H1 (cell line): Measurements from ENCODE around the gene MYO15A. TPM values are rescaled to one million over a fixed set of nuclear protein-coding genes. Genes with fewer than 3 reads are reported as not detected.

ENCODE experiments used
- CTCF ChIA-PET: fragments of 300-600 bp; sonication (Branson Sonifier 250); formaldehyde crosslinking; loops from one replicate; lab custom pipeline; 2021; ENCODE audit not compliant: partially characterized antibody; lab: Charles Lee
- POLR2A ChIA-PET: fragments of 300-600 bp; sonication (Branson Sonifier 250); formaldehyde crosslinking; loops from one replicate; lab custom pipeline; 2021; ENCODE audit warnings: inconsistent platforms; ENCODE audit not compliant: partially characterized antibody; lab: Charles Lee
- DNase-seq, 2 experiments: peaks; one replicate each; pipeline versions ENCODE4 v3.0.0 to v3.0.0-alpha.2; 2010 to 2022; ENCODE audit warnings: low spot score in 2 of 2, low read depth in 1 of 2, mixed read lengths in 1 of 2
- FAIRE-seq: peaks from 2 replicates; lab custom pipeline; 2011; peaks lifted over from hg19 to GRCh38; lab: Jason Lieb, UNC
- H2AFZ ChIP-seq: 2 replicates; pipeline ENCODE4 v1.8.1; 2012; ENCODE audit warnings: low read length, inconsistent platforms
- H2AK5ac ChIP-seq: 2 replicates; pipeline ENCODE4 v1.6.1; 2013; ENCODE audit warnings: low read depth, low read length
- H2BK120ac ChIP-seq: replicated peaks from 2 replicates; pipeline ENCODE3; 2013; ENCODE audit warnings: low read depth, low read length, inconsistent platforms
- H2BK12ac ChIP-seq: 2 replicates; pipeline ENCODE4 v1.6.1; 2013; ENCODE audit warnings: low read depth, low read length
- H2BK15ac ChIP-seq: 2 replicates; pipeline ENCODE4 v1.6.1; 2013; ENCODE audit warnings: low read length
- H2BK20ac ChIP-seq: 2 replicates; pipeline ENCODE4 v1.6.1; 2013; ENCODE audit warnings: low read length
- H2BK5ac ChIP-seq: 2 replicates; pipeline ENCODE4 v1.6.1; 2013; ENCODE audit warnings: low read depth, low read length
- H3K14ac ChIP-seq: 2 replicates; pipeline ENCODE4 v1.6.1; 2013; ENCODE audit warnings: inconsistent platforms; ENCODE audit not compliant: insufficient read length
- H3K18ac ChIP-seq: 2 replicates; pipeline ENCODE4 v1.6.1; 2013; ENCODE audit warnings: low read length; ENCODE audit errors: extremely low read depth
- H3K23ac ChIP-seq: 2 replicates; pipeline ENCODE4 v1.6.1; 2013; ENCODE audit warnings: inconsistent platforms; ENCODE audit not compliant: insufficient read length
- H3K23me2 ChIP-seq: 2 replicates; pipeline ENCODE4 v1.6.1; 2013; ENCODE audit warnings: low read depth, low read length
- H3K27ac ChIP-seq: 2 replicates; pipeline ENCODE4 v1.6.1; 2011; ENCODE audit warnings: low read depth, low read length, inconsistent platforms
- H3K27me3 ChIP-seq, 4 experiments: replicated peaks in 1 of 4; 1 replicate in 1 of 4; 2 replicates in 3 of 4; pipeline versions ENCODE4 v1.6.1 to v1.8.1; 2011 to 2013; ENCODE audit warnings: low read length in 3 of 4, mild to moderate bottlenecking in 3 of 4, inconsistent platforms in 2 of 4, mixed read lengths in 2 of 4, moderate library complexity in 1 of 4; ENCODE audit not compliant: control insufficient read depth in 3 of 4, insufficient read depth in 3 of 4; ENCODE audit errors: extremely low read depth in 1 of 4
- H3K36me3 ChIP-seq, 4 experiments: 2 replicates each; pipeline versions ENCODE4 v1.6.1 to v1.8.1; 2011 to 2013; ENCODE audit warnings: mild to moderate bottlenecking in 4 of 4, low read length in 3 of 4, moderate library complexity in 2 of 4, control low read depth in 1 of 4, inconsistent platforms in 1 of 4; ENCODE audit not compliant: insufficient read depth in 4 of 4, control insufficient read depth in 2 of 4
- H3K4ac ChIP-seq: replicated peaks from 2 replicates; pipeline ENCODE3; 2013; ENCODE audit warnings: low read length, low read depth, mixed read lengths, inconsistent platforms; ENCODE audit not compliant: insufficient read length
- H3K4me1 ChIP-seq, 4 experiments: replicated peaks in 1 of 4; 1 replicate in 1 of 4; 2 replicates in 3 of 4; pipeline versions ENCODE4 v1.6.1 to v1.8.1; 2011 to 2013; ENCODE audit warnings: low read length in 3 of 4, inconsistent platforms in 2 of 4, mixed read lengths in 1 of 4; ENCODE audit not compliant: insufficient read depth in 4 of 4, control insufficient read depth in 3 of 4
- H3K4me2 ChIP-seq, 2 experiments: 2 replicates each; pipeline versions ENCODE4 v1.6.1 to v1.8.1; 2011 to 2013; ENCODE audit warnings: low read depth in 2 of 2, low read length in 2 of 2, control low read depth in 1 of 2, inconsistent platforms in 1 of 2, mild to moderate bottlenecking in 1 of 2; ENCODE audit not compliant: insufficient read depth in 1 of 2
- H3K4me3 ChIP-seq, 4 experiments: fragments of 200-600, 300-600 bp in 1 of 4; sonication (generic), shearing (Covaris generic), sonication (Bioruptor Twin) in 1 of 4; 2 replicates each; pipeline versions ENCODE4 v1.5.1 to v1.8.1; 2011 to 2016; ENCODE audit warnings: low read length in 4 of 4, low read depth in 3 of 4, control low read depth in 2 of 4, inconsistent platforms in 2 of 4, mild to moderate bottlenecking in 2 of 4, mixed read lengths in 1 of 4, moderate library complexity in 1 of 4; ENCODE audit not compliant: insufficient read depth in 2 of 4; ENCODE audit errors: extremely low read depth in 1 of 4
- H3K56ac ChIP-seq: replicated peaks from 2 replicates; pipeline ENCODE3; 2013; ENCODE audit warnings: low read depth, mild to moderate bottlenecking, mixed read lengths, low read length, inconsistent platforms; ENCODE audit not compliant: insufficient read length
- H3K79me1 ChIP-seq: 2 replicates; pipeline ENCODE4 v1.6.1; 2013; ENCODE audit warnings: low read depth, low read length, control low read depth
- H3K79me2 ChIP-seq, 2 experiments: 2 replicates each; pipeline versions ENCODE4 v1.6.1 to v1.8.1; 2012 to 2013; ENCODE audit warnings: low read length in 2 of 2, mild to moderate bottlenecking in 2 of 2, inconsistent platforms in 1 of 2; ENCODE audit not compliant: insufficient read depth in 2 of 2, control insufficient read depth in 1 of 2
- H3K9ac ChIP-seq, 4 experiments: replicated peaks in 1 of 4; 1 replicate in 1 of 4; 2 replicates in 3 of 4; pipeline versions ENCODE4 v1.6.1 to v1.8.1; 2011 to 2013; ENCODE audit warnings: low read depth in 3 of 4, low read length in 3 of 4, control low read depth in 2 of 4, mild to moderate bottlenecking in 2 of 4, moderate library complexity in 2 of 4, inconsistent platforms in 1 of 4; ENCODE audit errors: extremely low read depth in 1 of 4
- H3K9me3 ChIP-seq, 2 experiments: 2 replicates each; pipeline versions ENCODE4 v1.6.1 to v1.8.1; 2012 to 2013; ENCODE audit warnings: mild to moderate bottlenecking in 2 of 2, moderate library complexity in 2 of 2, control low read depth in 1 of 2, inconsistent platforms in 1 of 2, low read depth in 1 of 2, low read length in 1 of 2, mixed read lengths in 1 of 2; ENCODE audit not compliant: insufficient read depth in 2 of 2
- H4K20me1 ChIP-seq, 2 experiments: replicated peaks in 1 of 2; 2 replicates each; pipeline versions ENCODE3 to v1.8.1; 2011 to 2013; ENCODE audit warnings: inconsistent platforms in 2 of 2, low read length in 2 of 2, mild to moderate bottlenecking in 1 of 2; ENCODE audit not compliant: insufficient read depth in 2 of 2, control insufficient read depth in 1 of 2
- H4K5ac ChIP-seq: 2 replicates; pipeline ENCODE4 v1.6.1; 2013; ENCODE audit warnings: low read length, low read depth, mixed read lengths, inconsistent platforms; ENCODE audit not compliant: insufficient read length
- H4K8ac ChIP-seq: 2 replicates; pipeline ENCODE4 v1.8.0; 2013; ENCODE audit warnings: mild to moderate bottlenecking, moderate library complexity, low read length, inconsistent platforms; ENCODE audit not compliant: insufficient read depth; ENCODE audit errors: extremely low read depth
- H4K91ac ChIP-seq: replicated peaks from 2 replicates; pipeline ENCODE3; 2013; ENCODE audit warnings: low read length, mixed read lengths, inconsistent platforms; ENCODE audit not compliant: insufficient read length
- BRCA1 ChIP-seq: IDR thresholded peaks from 2 replicates; pipeline ENCODE4 v1.6.1; 2012; ENCODE audit warnings: low read depth, low read length, improper control_type of control experiment
- WGBS, 2 experiments: shearing (Covaris generic) in 1 of 2; methylation state at CpG; one replicate each; pipeline versions ENCODE4 v1.1.6 to v1.1.7; 2013 to 2015; ENCODE audit warnings: low lambda C conversion rate in 2 of 2, mixed read lengths in 2 of 2, inconsistent platforms in 1 of 2, low coverage in 1 of 2, missing lambda C conversion rate in 1 of 2; ENCODE audit not compliant: insufficient replicate concordance in 2 of 2, insufficient coverage in 1 of 2, insufficient read length in 1 of 2; ENCODE audit errors: extremely low coverage in 1 of 2, missing lambda C conversion rate in 1 of 2; 5-methylcytosine and 5-hydroxymethylcytosine counted together
- polyA plus RNA-seq, 7 experiments: library from polyadenylated mRNA; depleted of rRNA in 3 of 7; stranded (reverse) in 5 of 7; unstranded in 2 of 7; fragments of >200 nt in 5 of 7; fragments of 200-250 nt in 2 of 7; gene quantifications; 1 replicate in 5 of 7; 2 replicates in 1 of 7; 4 replicates in 1 of 7; pipeline versions ENCODE4 v1.2.1 to v1.2.3, GENCODE V29; 2011 to 2013; ENCODE audit warnings: missing spikeins in 2 of 7, mixed read lengths in 2 of 7
- total RNA-seq: library from RNA; stranded (reverse); fragmentation: NEBNext Ultra II Directional; extraction: Animal tissue kit (Norgen Biotek cat#: 25700); gene quantifications from 2 replicates; pipeline ENCODE4 v1.2.1, GENCODE V29; 2021

Gene MYO15A
- total and polyA plus RNA-seq, 2 of the 8 experiments (the other 6 are each of a cell fraction or from before 2014, with no cell fraction given), result 1.6 to 4.2 TPM

DNA sequence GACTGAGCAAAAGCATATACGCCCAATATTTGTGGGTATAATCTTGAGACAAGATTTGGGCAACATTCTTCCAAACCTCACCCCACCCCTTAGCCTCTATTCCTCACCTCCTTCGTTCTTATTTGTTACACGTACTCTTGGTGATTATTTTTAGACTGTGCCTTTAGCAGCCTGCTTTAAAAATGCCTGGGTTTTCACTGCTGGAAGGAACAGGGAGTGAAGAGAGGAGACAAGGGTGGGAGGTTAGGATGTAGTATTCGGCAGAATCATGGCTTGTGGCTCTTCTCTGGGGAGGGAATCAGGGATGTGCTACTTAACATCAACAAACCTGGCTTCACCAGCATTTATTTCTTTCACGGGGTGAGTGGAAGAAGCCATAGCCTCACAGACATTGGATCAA is 86.7 kb downstream of the MYO15A start:
- Histone ChIP-seq H4K91ac (no peak overlapping the region), H3K79me2 (peaks cover 8 to 81% of the 10 kb centered on the region in 2 experiments; a peak in 3 of 4 replicates), H3K9me3 (no peaks in the 10 kb centered on the region), H3K36me3 (peaks cover 11 to 39% (median 30%) of the 10 kb centered on the region in 4 experiments; a peak in 7 of 8 replicates), H2BK5ac (no peak overlapping the region), H3K79me1 (peaks cover 29% of the 10 kb centered on the region), H3K23ac (no peak overlapping the region), H4K5ac (no peak overlapping the region), H3K23me2 (no peaks in the 10 kb centered on the region), H3K4me1 (peaks cover 0 to 2% (median 0%) of the 10 kb centered on the region in 4 experiments; a peak in 1 of 7 replicates), H2AFZ (no peak overlapping the region), H3K9ac (no peak overlapping the region), H4K20me1 (peaks cover 31 to 34% of the 10 kb centered on the region in 2 experiments), H3K4ac (no peak overlapping the region), H3K14ac (no peak overlapping the region), H4K8ac (no peak overlapping the region), H3K4me2 (no peak overlapping the region), H3K4me3 (no peak overlapping the region), H3K27ac (no peak overlapping the region), H2AK5ac (no peak overlapping the region), H2BK12ac (no peak overlapping the region), H2BK20ac (no peak overlapping the region), H3K18ac (no peak overlapping the region), H3K27me3 (no peaks in the 10 kb centered on the region), H3K56ac (no peak overlapping the region), H2BK15ac (no peak overlapping the region), H2BK120ac (no peak overlapping the region)
- FAIRE-seq (no peak), DNase-seq (no peak)
- POLR2A ChIA-PET, result no interaction called here
- CTCF ChIA-PET, result interaction anchor here (8.2 to 11.2 kb wide), 3 partner anchors 22 to 53 kb away, joined by 41 to 122 read pairs (median 99); no protein-coding TSS in a partner anchor
- WGBS, 2 experiments, result 91% methylated on average over 5 of the region's 5 CpGs; no CpG with 5 or more reads in 1 of the 2 experiments
- no peak for TF ChIP-seq BRCA1
